Right forelimb (tissue), 1 donor: ENCODE measurements around the gene MYO5C.

Experiments used
- DNase-seq: peaks from one replicate; pipeline ENCODE4 v3.0.0-alpha.2; 2018

Gene MYO5C

DNA sequence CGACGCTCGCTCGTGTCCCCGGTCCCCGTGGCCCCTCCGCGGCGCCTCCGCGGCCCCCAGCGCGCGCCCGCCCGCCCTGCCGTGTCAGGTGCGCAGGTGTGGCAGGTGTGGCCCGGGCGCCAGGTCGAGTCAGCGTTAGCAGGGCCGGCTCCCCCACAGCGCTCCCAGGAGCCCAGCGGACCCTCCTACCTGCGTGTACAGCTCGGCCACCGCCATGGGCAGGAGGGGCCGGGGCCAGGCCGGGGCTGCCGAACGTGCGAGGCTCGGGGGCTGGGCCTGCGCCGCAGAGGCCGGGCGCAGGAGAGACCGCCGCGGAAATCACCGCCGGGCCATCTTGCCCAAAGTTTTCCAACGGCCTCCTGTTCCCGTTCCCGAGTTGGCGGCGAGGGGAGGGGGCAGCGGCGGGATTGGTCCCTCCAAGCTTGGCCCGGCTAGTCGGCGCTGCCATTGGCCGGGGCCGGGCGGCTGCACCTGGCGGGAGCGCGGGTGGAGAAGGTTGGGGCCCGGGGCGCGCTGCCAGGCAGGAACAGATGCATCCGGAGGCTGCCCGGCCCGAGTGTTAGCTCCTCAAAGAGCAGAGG lies at the start of gene MYO5C:
Gene MYO5C, minus strand, starts transcription at position 384 of the 581 bp plus-strand sequence. Its CDS starts 168 bp downstream, at position 216.
- DNase-seq: peak; percentile 86

DNA sequence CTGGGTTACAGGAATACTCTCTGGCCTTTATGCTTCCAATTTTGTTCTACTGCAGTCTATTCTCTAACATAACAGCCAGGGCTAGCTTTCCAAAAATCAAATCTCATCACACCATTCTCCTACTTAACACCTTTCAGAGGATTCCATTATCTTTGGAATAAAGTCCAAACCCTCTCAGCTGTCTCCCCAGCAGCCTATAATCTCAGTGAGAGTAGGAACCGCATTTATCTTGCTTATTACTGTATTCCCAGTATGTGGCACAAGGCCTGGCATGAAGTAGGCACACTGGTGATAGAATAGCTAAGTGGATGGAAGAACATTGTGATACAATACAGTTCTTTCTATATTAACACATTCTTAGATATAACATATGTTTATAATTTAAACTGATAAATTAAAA lies 49.0 kb upstream of the MYO5C start:
- DNase-seq: no peak

DNA sequence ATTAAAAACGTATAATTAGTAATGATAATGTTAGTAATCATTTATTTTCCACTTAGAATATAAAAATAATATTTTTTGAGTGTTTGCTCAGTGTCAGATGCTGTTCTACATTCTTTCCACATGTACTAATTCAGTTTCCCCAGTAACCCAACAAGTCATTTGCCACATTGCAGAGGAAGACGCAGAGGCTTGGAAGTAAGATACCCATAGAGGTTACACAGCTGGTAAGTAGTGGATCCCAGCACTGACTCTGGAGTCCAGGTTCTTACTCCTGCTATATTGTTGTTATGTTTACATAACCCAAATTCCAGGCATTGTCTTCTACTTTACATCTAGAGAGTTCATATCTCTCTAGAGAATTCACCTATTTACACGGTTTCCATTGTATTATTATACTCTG lies 48.2 kb upstream of the MYO5C start:
- no peak for DNase-seq

DNA sequence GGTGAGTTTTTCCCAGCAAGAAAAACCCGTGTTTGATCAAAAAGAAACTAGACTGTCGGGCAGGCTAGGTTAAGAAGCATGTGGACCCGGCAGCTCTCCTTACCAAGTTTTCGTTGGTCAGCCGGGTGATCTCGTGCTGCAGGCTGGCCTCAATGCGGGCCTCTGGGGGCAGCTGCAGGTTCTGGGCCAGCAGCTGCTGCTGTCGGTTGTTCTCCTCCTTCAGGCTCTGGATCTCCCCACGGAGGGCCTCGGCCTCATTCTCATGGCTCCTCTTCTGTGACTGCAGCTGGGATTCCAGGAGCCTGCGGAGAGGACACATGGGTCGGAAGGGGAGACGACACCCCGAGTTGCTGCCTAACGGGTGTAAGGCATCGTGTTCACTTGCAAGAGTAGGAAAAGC lies 44.5 kb upstream of the MYO5C start:
- no peak for DNase-seq

DNA sequence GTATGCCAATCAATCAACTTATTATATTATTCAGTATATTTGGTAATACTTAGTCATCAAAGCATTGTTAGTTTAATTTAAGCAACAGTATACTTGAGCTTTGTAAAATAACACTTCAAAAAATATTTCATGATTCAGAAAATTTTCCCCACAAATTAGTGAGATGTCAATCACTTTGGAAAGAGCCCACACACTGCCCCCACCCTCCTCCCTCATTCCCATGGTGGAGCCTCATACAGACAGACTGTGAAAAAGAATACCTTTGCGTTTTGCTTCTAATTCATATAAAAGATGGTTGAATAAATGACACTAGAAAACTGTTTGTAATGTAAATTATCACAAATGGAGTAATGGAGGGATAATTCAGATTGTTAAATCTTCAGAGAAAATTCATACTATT lies 43.3 kb upstream of the MYO5C start:
- DNase-seq: no peak

DNA sequence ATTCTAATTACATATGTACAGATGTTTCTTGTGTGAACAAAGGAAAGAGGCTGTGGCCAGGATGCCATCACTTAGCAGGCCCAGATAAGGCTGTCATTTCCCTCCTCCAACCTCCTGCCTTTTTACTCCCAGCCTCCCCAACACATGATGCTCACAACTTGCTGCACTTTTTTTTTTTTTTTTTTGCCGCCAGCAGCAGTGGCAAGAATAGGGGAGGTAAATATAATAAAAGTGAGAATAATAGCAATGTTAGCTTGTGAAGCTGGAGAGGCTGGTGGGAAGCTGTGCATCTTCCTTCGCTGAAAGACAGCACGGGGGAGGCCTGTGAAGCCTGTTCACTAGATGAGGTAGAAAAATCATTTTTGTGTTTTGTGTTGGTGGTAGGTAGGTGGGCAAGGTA lies 42.5 kb upstream of the MYO5C start:
- no peak for DNase-seq

- DNase-seq: no peak
These were observed 41.7 kb upstream of the MYO5C start for GRCh38 chr15:52337198-52337853.

DNA sequence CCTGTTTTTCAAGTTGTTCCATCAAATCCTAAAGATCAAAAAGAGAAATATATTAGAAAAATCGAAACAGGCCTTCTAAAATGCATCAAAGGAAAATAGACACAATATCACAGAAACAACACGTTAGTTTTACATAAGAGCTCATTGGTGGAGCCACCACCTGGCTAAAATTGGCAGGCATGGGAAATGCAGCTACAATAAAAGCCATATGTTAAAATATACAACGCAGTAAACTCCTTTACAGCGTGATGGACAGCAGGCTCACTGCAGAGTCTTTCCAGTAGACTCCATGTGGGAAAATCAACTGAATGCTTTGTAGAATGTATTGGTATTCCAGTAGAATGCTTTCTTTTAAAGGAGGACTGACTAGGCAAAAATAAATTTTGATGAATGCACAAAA lies 40.9 kb upstream of the MYO5C start:
- no peak for DNase-seq

GRCh38 chr15:52334491-52335160 lies 39.0 kb upstream of the MYO5C start:
- no peak for DNase-seq

GRCh38 chr15:52331490-52332240 lies 36.1 kb upstream of the MYO5C start:
- DNase-seq: no peak

DNA sequence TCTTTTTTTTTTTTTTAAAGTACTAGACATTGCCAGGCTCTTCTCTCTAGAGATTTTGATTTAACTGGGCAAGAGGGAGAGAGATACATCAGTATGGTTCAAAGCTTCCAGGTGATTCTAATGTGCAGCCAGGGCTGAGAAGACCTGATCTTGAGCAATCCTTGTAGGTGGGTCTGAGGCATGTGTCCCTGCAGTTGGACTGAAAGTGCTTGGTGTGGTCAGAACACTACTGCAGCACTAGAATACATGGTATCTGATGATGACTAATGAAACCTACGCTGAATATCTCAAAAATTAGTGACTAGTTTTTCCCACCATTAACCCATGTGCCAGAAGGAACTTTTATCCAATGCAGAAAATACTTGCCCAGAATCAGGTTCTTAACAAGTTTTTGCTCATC lies 34.4 kb upstream of the MYO5C start:
- no peak for DNase-seq

GRCh38 chr15:52329150-52329549 lies 33.5 kb upstream of the MYO5C start:
- DNase-seq: no peak

DNA sequence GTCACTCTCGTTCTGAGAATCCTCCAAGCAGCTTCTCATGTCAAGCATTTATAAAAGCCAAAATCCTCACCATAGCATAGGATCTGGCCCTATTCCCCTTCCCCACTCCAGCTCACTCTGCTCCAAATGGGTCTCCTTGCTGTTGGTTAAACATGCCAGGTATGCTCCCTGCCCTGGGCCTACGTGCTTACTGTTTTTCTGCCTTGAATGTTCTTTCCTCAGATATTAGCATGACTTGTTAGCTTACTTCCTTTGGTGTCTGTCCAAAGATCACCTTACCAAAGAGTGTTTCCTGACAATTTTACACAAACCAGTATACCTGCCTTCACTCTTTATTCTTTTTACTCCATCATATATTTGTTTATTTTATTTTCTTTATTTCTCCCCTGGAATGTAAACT lies 33.1 kb upstream of the MYO5C start:
- DNase-seq: no peak

GRCh38 chr15:52326756-52327155 lies 31.2 kb upstream of the MYO5C start:
- DNase-seq: no peak

- no peak for DNase-seq
These were observed 28.5 kb upstream of the MYO5C start for GRCh38 chr15:52324109-52324508.

- no peak for DNase-seq
These were observed 23.3 kb upstream of the MYO5C start for GRCh38 chr15:52318729-52319500.

DNA sequence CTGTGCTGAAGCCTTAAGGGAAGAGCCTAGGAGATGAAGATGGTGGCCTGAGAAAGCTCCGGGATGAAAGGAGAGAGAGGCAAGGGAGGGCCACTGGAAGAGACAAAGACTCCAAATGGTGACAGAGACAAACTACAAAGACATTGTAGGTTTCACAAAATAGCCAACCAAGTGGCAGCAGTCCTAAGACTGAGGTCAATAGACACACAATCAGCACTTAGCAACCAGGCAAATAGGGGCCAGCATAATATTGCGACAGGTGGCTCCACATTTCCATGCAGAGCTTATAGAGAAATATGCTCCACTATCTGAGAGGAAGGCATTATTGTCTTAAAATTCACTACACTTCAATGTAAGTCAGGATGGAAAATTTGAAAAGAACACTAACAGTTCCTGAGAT lies 22.1 kb upstream of the MYO5C start:
- no peak for DNase-seq

DNA sequence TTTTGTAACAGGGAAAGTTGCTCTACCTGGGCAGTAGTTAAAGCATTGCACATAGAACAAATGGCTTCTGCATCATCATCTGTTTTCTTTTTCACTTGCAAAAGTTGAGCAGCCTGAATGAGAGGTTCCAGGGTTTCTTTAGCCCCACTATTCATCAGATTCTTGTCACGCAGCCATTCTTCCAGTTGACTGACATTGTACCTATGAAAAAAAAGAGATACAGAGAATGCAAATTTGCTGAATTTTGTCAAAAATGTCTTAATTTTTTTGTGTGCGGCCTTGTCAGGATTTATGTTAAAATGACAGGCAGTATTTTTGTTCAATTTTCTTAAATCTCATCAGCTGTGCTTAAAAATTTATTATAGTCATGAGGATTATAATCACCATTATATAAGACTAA lies 21.4 kb upstream of the MYO5C start:
- no peak for DNase-seq

- DNase-seq: no peak
These were observed 13.5 kb upstream of the MYO5C start for GRCh38 chr15:52309154-52309548.

DNA sequence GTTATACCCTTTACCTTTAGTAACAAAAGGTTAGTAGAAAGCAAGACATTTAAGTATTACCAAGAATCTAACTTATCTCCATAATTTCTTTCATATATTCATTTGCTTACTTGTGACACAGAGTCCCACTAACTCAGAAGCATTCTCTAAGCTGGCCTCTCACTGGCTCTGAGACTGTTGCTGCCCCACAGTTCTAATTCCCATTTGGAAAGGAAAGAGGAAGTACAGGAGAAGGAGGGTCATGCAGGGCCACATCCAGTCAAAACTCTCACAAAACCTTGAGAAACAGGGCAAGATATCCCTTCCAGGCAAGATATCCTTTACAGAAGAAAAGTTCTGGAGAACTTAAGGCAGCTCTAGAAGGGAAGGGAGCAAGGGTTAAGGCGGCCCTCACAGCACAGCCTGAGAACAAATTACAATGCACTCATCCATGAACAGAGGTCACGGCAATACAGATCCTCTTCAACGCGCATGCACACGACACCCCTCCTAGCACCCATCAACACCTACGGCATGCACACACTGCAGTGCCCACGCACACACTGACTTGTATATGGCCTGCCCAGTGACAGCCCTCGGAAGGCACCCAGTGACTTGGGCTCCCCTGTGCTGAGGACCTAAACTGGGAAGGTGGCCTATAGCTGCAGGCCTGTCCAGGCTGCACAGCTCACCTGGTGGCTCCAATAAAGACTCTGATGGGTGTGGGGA lies 13.0 kb upstream of the MYO5C start:
- DNase-seq: no peak

- DNase-seq: no peak
These were observed 12.2 kb upstream of the MYO5C start for GRCh38 chr15:52307847-52308246.

GRCh38 chr15:52306270-52306669 lies 10.7 kb upstream of the MYO5C start:
- no peak for DNase-seq
